Caco-2 (cell line): ENCODE measurements around the gene HIGD1B. TPM values are rescaled to one million over a fixed set of nuclear protein-coding genes. Genes with fewer than 3 reads are reported as not detected.

Experiments
- BruUV-seq: library from RNA; stranded (reverse); fragments of 400-500 nt; replicated peaks from 2 replicates; lab custom pipeline; 2021; lab: Mats Ljungman, UMichigan
- CTCF ChIA-PET: fragments of 300-600 bp; sonication (Branson Sonifier 250); formaldehyde crosslinking; loops from one replicate; lab custom pipeline; 2022; ENCODE audit warnings: antibody characterized with exemption; lab: Charles Lee
- POLR2A ChIA-PET: fragments of 300-600 bp; sonication (Branson Sonifier 250); formaldehyde crosslinking; loops from one replicate; lab custom pipeline; 2022; ENCODE audit warnings: antibody characterized with exemption; lab: Charles Lee
- DNase-seq, 2 experiments: peaks; one replicate each; pipeline versions ENCODE4 v3.0.0 to v3.0.0-alpha.2; 2020 to 2022
- H3K27me3 ChIP-seq: replicated peaks from 2 replicates; pipeline ENCODE4 v1.6.0; 2011; ENCODE audit warnings: low read length; ENCODE audit not compliant: control insufficient read depth, insufficient read depth
- H3K36me3 ChIP-seq: 2 replicates; pipeline ENCODE4 v1.5.1; 2011; ENCODE audit warnings: low read length; ENCODE audit not compliant: control insufficient read depth, insufficient read depth
- H3K4me1 ChIP-seq: fragments of 250-450 bp; sonication (Bioruptor Pico); 2 replicates; pipeline ENCODE4 v1.5.1; 2020; ENCODE audit warnings: mild to moderate bottlenecking
- H3K4me3 ChIP-seq: 2 replicates; pipeline ENCODE4 v1.5.1; 2011; ENCODE audit warnings: low read depth, mild to moderate bottlenecking, control low read depth, low read length
- H3K9me3 ChIP-seq: fragments of 250-450 bp; sonication (Bioruptor Pico); 2 replicates; pipeline ENCODE4 v1.5.1; 2020; ENCODE audit warnings: mild to moderate bottlenecking, moderate library complexity
- H3K27ac Mint-ChIP-seq: one replicate; pipeline ENCODE4 v1.8.0; 2022; ENCODE audit warnings: mixed read lengths; ENCODE audit not compliant: unreplicated experiment
- H3K27me3 Mint-ChIP-seq: one replicate; pipeline ENCODE4 v1.8.0; 2022; ENCODE audit warnings: mixed read lengths; ENCODE audit not compliant: insufficient read depth, unreplicated experiment
- H3K36me3 Mint-ChIP-seq: one replicate; pipeline ENCODE4 v1.8.0; 2022; ENCODE audit warnings: mild to moderate bottlenecking, mixed read lengths; ENCODE audit not compliant: insufficient read depth, unreplicated experiment
- H3K4me1 Mint-ChIP-seq: one replicate; pipeline ENCODE4 v1.8.0; 2022; ENCODE audit warnings: low read depth, mixed read lengths; ENCODE audit not compliant: unreplicated experiment
- H3K4me3 Mint-ChIP-seq: one replicate; pipeline ENCODE4 v1.8.0; 2022; ENCODE audit warnings: mild to moderate bottlenecking, moderate library complexity, mixed read lengths; ENCODE audit not compliant: unreplicated experiment
- H3K9me3 Mint-ChIP-seq: one replicate; pipeline ENCODE4 v1.8.0; 2022; ENCODE audit warnings: mixed read lengths; ENCODE audit not compliant: unreplicated experiment
- intact Hi-C: fragments of 100-400 bp; cut with micrococcal nuclease; formaldehyde crosslinking; loops from one replicate; pipeline ENCODE4 v1.10.0; 2022; ENCODE audit not compliant: unreplicated experiment
- total RNA-seq: library from RNA; stranded (reverse); gene quantifications from 2 replicates; pipeline ENCODE4 v1.2.3, GENCODE V29; 2022
- TF ChIP-seq, protein P1 (sequence below), 2 experiments: fragments of 200-600 bp in 1 of 2; IDR thresholded peaks; 1 replicate in 1 of 2; 2 replicates in 1 of 2; pipeline versions ENCODE4 v1.5.1 to v1.8.0; 2011 to 2022; ENCODE audit warnings: antibody characterized with exemption in 1 of 2, control low read depth in 1 of 2, inconsistent platforms in 1 of 2, low read depth in 1 of 2, low read length in 1 of 2, mild to moderate bottlenecking in 1 of 2, moderate library complexity in 1 of 2; ENCODE audit not compliant: insufficient read depth in 1 of 2, severe bottlenecking in 1 of 2, unreplicated experiment in 1 of 2

The HIGD1B gene
- total RNA-seq, 1 experiment from 2014 or later = not detected

DNA sequence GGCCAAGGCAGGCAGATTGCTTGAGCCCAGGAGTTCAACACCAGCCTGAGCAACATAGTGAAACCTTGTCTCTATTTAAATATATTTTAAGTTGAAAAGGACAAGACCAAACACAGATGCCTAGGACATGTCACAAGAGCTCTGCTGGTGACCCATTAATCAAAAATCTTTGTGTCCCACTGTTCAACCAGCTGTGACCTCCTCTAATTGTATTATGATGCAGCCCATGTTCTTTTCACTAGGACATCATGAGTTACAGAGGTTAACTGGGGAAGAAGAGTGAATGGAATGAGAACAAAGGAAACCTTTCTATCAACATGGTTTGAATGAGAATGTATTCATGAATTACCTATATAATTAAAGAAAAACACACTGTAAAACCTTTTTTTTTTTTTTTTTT is 44.6 kb downstream of the HIGD1B start:
- H3K9me3 Mint-ChIP-seq = no peaks in the 10 kb centered on the region
- H3K4me1 ChIP-seq = 0 out of 2 replicates have a peak, but pooled peaks cover 3% of the 10 kb centered on the region
- H3K4me1 Mint-ChIP-seq = no peaks in the 10 kb centered on the region
- DNase-seq = no peak
- POLR2A ChIA-PET = no interaction called here
- intact Hi-C loops = no loop called here
- no peak overlapping the region for H3K4me3 Mint-ChIP-seq
- BruUV-seq = no TSS peak
- H3K27me3 ChIP-seq = no peaks in the 10 kb centered on the region
- H3K27ac Mint-ChIP-seq = no peak overlapping the region
- no peaks in the 10 kb centered on the region; the same call in none of the 2 replicates for H3K36me3 ChIP-seq
- TF ChIP-seq, protein P1, sequence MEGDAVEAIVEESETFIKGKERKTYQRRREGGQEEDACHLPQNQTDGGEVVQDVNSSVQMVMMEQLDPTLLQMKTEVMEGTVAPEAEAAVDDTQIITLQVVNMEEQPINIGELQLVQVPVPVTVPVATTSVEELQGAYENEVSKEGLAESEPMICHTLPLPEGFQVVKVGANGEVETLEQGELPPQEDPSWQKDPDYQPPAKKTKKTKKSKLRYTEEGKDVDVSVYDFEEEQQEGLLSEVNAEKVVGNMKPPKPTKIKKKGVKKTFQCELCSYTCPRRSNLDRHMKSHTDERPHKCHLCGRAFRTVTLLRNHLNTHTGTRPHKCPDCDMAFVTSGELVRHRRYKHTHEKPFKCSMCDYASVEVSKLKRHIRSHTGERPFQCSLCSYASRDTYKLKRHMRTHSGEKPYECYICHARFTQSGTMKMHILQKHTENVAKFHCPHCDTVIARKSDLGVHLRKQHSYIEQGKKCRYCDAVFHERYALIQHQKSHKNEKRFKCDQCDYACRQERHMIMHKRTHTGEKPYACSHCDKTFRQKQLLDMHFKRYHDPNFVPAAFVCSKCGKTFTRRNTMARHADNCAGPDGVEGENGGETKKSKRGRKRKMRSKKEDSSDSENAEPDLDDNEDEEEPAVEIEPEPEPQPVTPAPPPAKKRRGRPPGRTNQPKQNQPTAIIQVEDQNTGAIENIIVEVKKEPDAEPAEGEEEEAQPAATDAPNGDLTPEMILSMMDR (IDR thresholded peaks at IDR 0.05; ENCODE audit: insufficient read depth in 1 of 2, low read depth in 1 of 2, low read length in 1 of 2, severe bottlenecking in 1 of 2, unreplicated experiment in 1 of 2) = no peak
- no peaks in the 10 kb centered on the region for H3K27me3 Mint-ChIP-seq
- no peak overlapping the region for H3K4me3 ChIP-seq
- H3K36me3 Mint-ChIP-seq = peaks cover 33% of the 10 kb centered on the region
- CTCF ChIA-PET = no interaction called here
- no peaks in the 10 kb centered on the region for H3K9me3 ChIP-seq

DNA sequence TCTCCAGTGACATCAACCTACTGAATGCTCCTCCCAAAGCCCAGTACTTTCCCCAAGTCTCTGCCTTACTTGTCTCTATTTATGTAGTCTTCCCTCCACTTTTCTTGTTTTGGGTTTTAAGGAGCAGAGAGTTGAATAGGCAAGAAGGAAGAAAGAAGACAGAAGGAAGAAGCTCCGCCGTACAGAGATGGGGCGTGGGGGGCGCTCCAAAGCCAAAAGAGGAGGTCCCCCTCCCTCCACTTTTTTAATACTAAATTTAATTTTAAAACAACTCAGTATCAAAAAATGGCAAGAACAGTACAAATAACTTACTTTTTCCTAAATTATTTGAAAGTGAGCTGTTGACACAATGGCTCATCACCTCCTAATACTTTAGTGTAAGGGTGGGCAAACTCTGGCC is 47.0 kb downstream of the HIGD1B start:
- H3K27me3 ChIP-seq = no peaks in the 10 kb centered on the region
- peaks cover 38% of the 10 kb centered on the region for H3K36me3 Mint-ChIP-seq
- CTCF ChIA-PET = interaction anchor here (0.7 kb wide), 1 partner anchor 534 kb away, joined by 6 read pairs; no protein-coding TSS in a partner anchor
- H3K4me1 Mint-ChIP-seq = peaks cover 7% of the 10 kb centered on the region
- no peak for DNase-seq
- no peak overlapping the region for H3K27ac Mint-ChIP-seq
- H3K9me3 ChIP-seq = no peaks in the 10 kb centered on the region
- intact Hi-C loops = no loop called here
- no peaks in the 10 kb centered on the region for H3K9me3 Mint-ChIP-seq
- no peak overlapping the region for H3K4me3 Mint-ChIP-seq
- TF ChIP-seq, protein P1 (IDR thresholded peaks at IDR 0.05; ENCODE audit: insufficient read depth in 1 of 2, low read depth in 1 of 2, low read length in 1 of 2, severe bottlenecking in 1 of 2, unreplicated experiment in 1 of 2) = no peak
- no peaks in the 10 kb centered on the region; the same call in 1 of the 2 replicates for H3K36me3 ChIP-seq
- H3K4me1 ChIP-seq = no peaks in the 10 kb centered on the region
- no TSS peak for BruUV-seq
- H3K27me3 Mint-ChIP-seq = no peaks in the 10 kb centered on the region
- POLR2A ChIA-PET = no interaction called here
- no peak overlapping the region for H3K4me3 ChIP-seq

DNA sequence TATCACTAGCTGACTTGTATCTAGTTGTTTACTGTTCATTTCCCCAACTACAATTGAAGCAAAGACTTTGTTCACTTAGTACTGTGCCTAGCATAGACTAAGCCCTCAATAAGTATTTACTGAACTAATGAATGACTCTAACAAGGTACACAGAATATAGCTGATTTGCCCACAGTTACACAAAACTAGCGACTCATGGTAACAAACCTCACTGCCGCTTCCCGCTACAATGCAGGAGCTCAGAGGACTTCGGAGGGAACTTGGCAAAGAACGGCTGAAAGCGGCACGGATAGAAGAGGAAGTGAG is 51.0 kb downstream of the HIGD1B start:
- no peak for DNase-seq
- intact Hi-C loops = loop anchor here (2.0 kb wide), 1 partner anchor 48 kb away; the partner anchor contains the start of gene KIF18B
- peak overlapping the region; percentile 77 for H3K4me3 Mint-ChIP-seq
- H3K36me3 ChIP-seq = no peaks in the 10 kb centered on the region; the same call in 1 of the 2 replicates
- CTCF ChIA-PET = interaction anchor here (0.5 to 1.8 kb wide), 7 partner anchors 9 to 235 kb away, joined by 3 to 11 read pairs (median 5); no protein-coding TSS in a partner anchor
- TF ChIP-seq, protein P1 (IDR thresholded peaks at IDR 0.05; ENCODE audit: insufficient read depth in 1 of 2, low read depth in 1 of 2, low read length in 1 of 2, severe bottlenecking in 1 of 2, unreplicated experiment in 1 of 2) = no peak
- H3K9me3 ChIP-seq = no peaks in the 10 kb centered on the region
- H3K36me3 Mint-ChIP-seq = peaks cover 35% of the 10 kb centered on the region
- POLR2A ChIA-PET = interaction anchor here (0.5 to 1.2 kb wide), 10 partner anchors 12 to 758 kb away, joined by 3 to 7 read pairs (median 3); partner anchors contain the start of genes DCAKD and KIF18B
- no peaks in the 10 kb centered on the region for H3K9me3 Mint-ChIP-seq
- peak overlapping the region; percentile 100 for H3K27ac Mint-ChIP-seq
- H3K4me1 ChIP-seq = no peaks in the 10 kb centered on the region
- peak overlapping the region; percentile 60 for H3K4me3 ChIP-seq
- H3K4me1 Mint-ChIP-seq = peaks cover 7% of the 10 kb centered on the region
- no peaks in the 10 kb centered on the region for H3K27me3 Mint-ChIP-seq
- H3K27me3 ChIP-seq = no peaks in the 10 kb centered on the region
- BruUV-seq = TSS peak; percentile 86
